ENCODE measurements around the gene CCDC60.
"Not testable (repeated sequence)": the region's sequence is repeated elsewhere in the genome, so short reads cannot be mapped to it uniquely, and the experiment has no call there.

The CCDC60 gene

DNA sequence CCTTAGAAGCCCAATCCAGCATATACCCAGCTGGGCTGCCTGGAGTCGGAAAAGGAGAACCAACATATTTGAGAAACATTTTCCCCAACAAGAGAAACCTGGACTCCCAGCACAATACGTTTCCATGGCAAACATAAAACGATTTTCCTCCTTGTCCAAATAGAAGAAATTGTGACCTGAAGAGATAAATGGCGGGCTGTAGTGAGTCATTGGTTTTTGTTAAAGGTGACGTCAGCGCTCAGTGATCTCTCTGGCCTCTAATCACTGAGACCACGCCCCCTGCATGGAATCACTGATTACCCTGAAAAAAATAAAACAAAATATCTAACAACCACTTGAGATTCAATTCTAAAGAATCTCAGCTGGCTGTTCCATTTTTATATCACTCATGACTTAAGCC lies 6.0 kb downstream of the CCDC60 start:
- no peak for DNase-seq

GRCh38 chr12:119341020-119341419 lies 6.5 kb downstream of the CCDC60 start:
- DNase-seq, result no peak

DNA sequence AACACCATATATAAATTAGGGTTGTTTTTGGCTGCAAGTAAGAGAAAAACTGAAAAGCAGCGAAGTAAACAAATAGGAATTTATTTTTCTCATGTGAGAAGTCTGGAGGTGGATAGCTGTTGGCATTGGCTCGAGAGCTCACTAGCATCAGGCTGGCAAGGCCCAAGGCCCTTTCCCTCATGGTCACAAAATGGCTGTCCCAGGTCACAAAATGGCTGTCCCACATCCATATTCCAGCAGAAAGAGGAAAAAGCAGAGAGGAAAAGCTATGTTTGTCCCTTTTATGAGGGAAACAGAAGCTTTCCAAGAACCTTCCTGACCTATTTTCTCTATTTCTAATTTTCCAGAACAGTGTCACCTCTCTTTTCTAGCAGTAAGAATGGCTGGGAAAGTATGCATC lies 7.5 kb downstream of the CCDC60 start:
- no peak for DNase-seq

DNA sequence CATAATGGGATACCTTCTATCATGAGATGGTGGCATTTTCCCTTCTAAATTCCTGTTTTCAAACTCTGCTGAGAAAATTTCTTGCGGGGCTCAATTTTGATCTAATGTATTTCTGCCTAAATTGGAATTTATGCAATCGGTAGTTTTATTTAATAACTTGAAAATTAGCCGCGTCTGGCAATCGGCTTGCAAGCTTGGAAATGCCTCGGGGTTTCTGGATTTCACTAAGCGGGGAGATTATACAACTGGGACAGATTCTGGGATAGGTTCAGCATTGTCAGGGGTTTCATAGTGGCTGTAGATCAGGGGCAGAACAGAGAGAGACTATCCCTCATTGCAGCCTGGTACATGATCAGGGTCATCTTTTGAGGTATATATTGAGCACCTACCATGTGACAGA lies 8.6 kb downstream of the CCDC60 start:
- DNase-seq, result no peak

DNA sequence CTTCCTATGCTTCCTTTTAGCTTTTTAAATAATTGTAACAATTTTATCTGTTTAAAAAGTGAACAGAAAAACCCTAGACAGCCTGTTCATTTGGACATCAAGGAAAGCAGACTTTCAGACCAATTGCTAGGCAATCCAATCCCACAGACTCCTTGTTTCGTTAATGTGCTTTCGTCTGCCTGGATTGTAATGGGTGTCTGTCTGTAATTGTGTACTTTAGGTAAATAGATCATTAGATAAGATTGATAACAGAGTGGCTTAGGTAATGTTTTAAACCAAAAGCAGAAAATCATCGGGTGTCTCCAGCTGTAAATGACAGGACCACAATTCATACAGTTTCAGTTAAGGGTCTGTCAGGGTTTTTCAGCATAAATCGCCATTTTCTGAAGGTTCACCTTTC lies 19.6 kb downstream of the CCDC60 start:
- DNase-seq, result no peak

GRCh38 chr12:119360366-119360765 lies 25.8 kb downstream of the CCDC60 start:
- DNase-seq, result not testable (repeated sequence)

GRCh38 chr12:119363037-119363436 lies 28.5 kb downstream of the CCDC60 start:
- DNase-seq, result no peak

DNA sequence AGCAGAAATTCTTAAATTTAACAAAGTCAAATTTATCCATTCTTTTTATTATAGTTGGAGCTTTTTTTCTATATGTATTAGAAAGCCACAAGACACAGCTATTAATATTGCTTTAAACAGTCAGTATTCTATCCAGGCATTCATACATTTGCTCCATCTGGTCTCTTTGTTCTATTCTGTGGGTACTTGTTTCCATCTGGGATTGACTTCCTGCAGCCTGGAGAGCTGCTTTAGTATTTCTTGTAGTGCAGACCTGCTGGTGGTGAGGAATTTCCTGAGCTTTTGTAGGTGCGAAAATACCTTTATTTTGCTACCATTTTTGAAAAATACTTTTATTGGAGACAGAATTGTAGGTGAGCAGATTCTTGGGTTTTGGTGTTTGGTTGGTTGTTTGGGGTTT lies 29.0 kb downstream of the CCDC60 start:
- DNase-seq, result no peak

DNA sequence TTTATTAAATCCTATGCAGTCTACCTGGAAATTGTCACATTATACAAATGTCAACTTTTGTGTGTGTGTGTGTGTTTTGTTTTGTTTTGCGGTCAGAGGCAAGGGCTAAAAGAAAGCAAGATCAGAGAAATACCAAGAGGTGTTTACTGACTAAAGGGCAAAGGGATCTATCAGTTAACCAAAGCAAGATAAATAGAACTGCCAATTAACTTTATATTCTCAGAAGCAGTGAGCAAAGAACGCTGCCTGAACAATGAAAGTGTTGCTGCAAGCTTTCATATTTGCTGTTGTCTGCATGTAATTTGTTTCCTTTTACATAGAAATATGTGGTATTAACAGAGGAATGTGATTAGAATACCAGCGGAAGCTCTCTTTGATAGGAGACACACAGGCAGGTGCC lies 30.9 kb downstream of the CCDC60 start:
- no peak for DNase-seq

GRCh38 chr12:119366007-119366406 lies 31.5 kb downstream of the CCDC60 start:
- DNase-seq, result no peak

- DNase-seq, result no peak
Measured at GRCh38 chr12:119369161-119369560, 34.6 kb downstream of the CCDC60 start.

DNA sequence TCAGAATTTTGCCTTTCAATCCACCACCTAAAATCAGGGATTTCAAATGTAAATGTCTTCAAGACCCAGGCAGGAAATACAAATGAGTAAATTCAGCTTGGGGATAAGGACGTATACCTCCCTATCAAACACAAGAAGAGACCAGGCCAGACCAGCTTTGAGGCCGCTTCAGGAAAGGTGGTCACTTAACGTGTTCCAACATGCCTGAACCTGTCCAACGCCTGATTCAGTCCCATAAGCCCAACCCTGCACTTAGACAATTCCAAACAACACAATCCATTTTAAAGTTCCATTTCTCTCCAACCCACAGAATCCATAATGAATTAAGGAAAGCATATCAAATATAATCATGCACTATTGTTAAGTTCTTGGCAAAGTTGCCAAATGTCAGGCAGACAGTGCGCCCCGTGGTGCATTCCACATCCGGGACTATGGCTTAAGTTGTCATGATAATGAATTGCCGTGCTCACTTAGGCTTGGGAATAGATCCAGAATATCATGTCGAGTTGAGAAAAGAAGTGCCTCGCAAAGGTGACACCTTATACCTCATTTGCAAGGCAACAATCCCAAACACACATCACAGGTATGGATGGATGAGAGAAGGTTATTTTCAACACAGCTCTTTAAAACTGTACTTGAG lies 35.5 kb downstream of the CCDC60 start:
- no peak for DNase-seq

- no peak for DNase-seq
Measured at GRCh38 chr12:119372540-119372939, 38.0 kb downstream of the CCDC60 start.

GRCh38 chr12:119373001-119373400 lies 38.5 kb downstream of the CCDC60 start:
- DNase-seq, result no peak

DNA sequence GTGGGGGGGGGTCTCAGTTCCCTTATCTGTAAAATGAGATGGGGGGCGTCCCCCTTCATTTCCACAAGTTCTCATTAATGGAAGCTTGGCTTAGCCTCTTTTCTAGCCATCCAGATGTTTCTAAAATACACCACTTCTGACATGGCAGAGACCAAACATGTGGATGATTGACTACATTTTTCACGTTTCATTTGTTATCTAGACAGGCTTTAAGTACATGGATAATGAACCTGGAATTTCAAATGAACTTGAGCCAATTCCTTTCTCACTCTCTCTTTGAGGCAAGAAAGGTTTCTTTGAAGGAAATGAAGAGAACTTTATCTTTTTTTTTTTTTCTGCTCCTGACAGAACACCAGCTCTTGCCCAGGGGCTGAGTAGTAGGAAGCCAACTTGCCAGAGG lies 39.1 kb downstream of the CCDC60 start:
- no peak for DNase-seq

- DNase-seq, result no peak
Measured at GRCh38 chr12:119374635-119375034, 40.1 kb downstream of the CCDC60 start.

- no peak for DNase-seq
Measured at GRCh38 chr12:119375075-119375882, 40.8 kb downstream of the CCDC60 start.

GRCh38 chr12:119375883-119376190 lies 41.3 kb downstream of the CCDC60 start:
- no peak for DNase-seq

DNA sequence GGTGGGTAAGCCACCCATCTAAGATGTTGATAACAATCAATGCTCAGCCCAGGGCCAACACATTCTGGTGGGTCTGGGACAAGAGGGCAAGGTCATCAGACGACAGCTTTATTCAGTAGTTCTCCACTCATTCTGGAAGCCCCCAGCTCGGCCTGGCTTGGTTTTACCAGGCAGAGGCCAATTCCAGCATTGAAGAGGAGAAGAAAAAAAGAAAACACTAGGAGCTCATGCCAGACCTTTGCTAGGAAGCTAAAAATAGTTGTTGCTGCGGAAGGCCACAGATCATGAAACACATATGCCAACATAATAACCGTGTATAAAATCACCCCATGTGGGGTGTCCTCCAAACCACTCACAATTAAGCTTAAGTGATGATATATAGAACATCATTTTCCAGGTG lies 44.4 kb downstream of the CCDC60 start:
- DNase-seq, result no peak

GRCh38 chr12:119381471-119382235 lies 47.1 kb downstream of the CCDC60 start:
- DNase-seq, result no peak

DNA sequence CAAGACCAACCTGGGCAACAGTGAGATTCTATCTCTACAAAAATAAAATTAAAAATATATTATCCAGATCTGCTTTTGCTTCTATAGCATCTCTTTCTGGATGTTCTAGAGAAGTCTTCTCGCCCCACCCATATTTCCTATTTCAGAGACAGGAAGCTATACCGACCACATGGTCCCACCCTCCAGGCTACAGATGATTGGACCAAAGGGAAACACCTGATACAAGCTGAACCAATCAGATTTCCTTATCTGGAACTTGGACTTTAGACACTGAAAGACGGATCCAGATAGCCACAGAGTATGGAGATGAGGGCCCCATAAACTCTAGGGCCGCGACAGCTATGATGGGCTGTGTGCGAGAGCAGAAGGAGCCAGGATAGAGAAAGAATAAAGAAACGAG lies 48.7 kb downstream of the CCDC60 start:
- DNase-seq, result no peak

GRCh38 chr12:119384340-119384739 lies 49.8 kb downstream of the CCDC60 start:
- no peak for DNase-seq

DNA sequence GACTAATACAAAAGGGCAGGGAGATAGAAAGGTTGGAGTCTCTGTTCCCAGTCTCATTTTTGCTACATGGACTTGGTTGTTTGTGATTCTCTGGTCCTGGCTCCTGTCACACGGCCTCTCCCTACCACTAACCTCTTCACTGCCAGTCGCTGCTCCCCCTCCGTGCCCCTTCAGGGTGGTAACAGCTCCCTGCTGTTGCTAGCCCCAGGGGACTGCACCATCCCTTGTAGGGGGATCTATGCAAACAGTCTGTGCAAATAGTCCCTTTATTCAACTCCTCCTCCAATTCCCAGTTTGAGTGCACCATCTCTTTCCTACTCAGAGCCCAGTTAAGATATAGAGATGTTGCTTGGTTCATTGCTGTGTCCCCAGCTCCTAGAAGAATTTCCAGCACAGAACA lies 51.1 kb downstream of the CCDC60 start:
- DNase-seq, result no peak

DNA sequence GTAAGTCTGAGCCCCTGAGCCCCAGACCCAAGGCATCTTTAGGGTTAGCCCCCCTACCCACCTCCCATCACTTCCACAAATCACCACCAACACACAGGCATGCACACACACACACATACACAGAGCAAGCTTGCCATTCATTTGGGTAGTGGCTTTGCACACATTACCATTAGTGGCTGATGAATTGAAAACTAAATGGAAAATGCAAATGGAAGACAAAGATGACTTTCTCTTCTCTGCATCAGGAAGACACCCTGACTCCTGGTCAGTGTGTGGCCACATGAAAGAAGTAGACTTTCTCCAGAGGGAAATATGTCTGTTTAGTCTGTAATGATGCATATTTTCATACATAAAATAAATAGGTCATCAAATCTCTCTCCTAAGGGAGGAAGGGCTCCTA lies 55.2 kb downstream of the CCDC60 start:
- no peak for DNase-seq
